Activated gamma-delta T cell (primary cell): ENCODE data around the gene TRIO.

Experiments used
- DNase-seq: peaks from one replicate; lab custom pipeline; 2025; lab: John Stamatoyannopoulos, UW

Gene TRIO

GRCh38 chr5:14209222-14209822 lies 66.2 kb downstream of the TRIO start:
- DNase-seq, result no peak

GRCh38 chr5:14209836-14210235 lies 66.7 kb downstream of the TRIO start:
- DNase-seq, result no peak

- no peak for DNase-seq
Observed at GRCh38 chr5:14210729-14211128, 67.6 kb downstream of the TRIO start.

GRCh38 chr5:14211818-14212803 lies 69.0 kb downstream of the TRIO start:
- DNase-seq, result no peak

GRCh38 chr5:14212838-14213237 lies 69.7 kb downstream of the TRIO start:
- DNase-seq, result no peak

GRCh38 chr5:14213253-14213652 lies 70.1 kb downstream of the TRIO start:
- DNase-seq, result no peak

GRCh38 chr5:14213813-14214585 lies 70.9 kb downstream of the TRIO start:
- no peak for DNase-seq

- DNase-seq, result no peak
Observed at GRCh38 chr5:14215901-14216300, 72.8 kb downstream of the TRIO start.

- DNase-seq, result no peak
Observed at GRCh38 chr5:14216372-14216771, 73.2 kb downstream of the TRIO start.

- no peak for DNase-seq
Observed at GRCh38 chr5:14216902-14217301, 73.8 kb downstream of the TRIO start.

GRCh38 chr5:14217587-14217986 lies 74.4 kb downstream of the TRIO start:
- no peak for DNase-seq

- no peak for DNase-seq
Observed at GRCh38 chr5:14218011-14218410, 74.9 kb downstream of the TRIO start.

GRCh38 chr5:14218480-14218879 lies 75.3 kb downstream of the TRIO start:
- no peak for DNase-seq

- DNase-seq, result no peak
Observed at GRCh38 chr5:14218897-14219573, 75.9 kb downstream of the TRIO start.

GRCh38 chr5:14219800-14220512 lies 76.8 kb downstream of the TRIO start:
- no peak for DNase-seq

GRCh38 chr5:14220642-14221041 lies 77.5 kb downstream of the TRIO start:
- no peak for DNase-seq

GRCh38 chr5:14221732-14222131 lies 78.6 kb downstream of the TRIO start:
- DNase-seq, result no peak

- no peak for DNase-seq
Observed at GRCh38 chr5:14222206-14222605, 79.1 kb downstream of the TRIO start.

GRCh38 chr5:14223372-14223771 lies 80.2 kb downstream of the TRIO start:
- DNase-seq, result no peak

- DNase-seq, result no peak
Observed at GRCh38 chr5:14225173-14225834, 82.2 kb downstream of the TRIO start.

GRCh38 chr5:14226149-14226548 lies 83.0 kb downstream of the TRIO start:
- no peak for DNase-seq
